ENCODE measurements around the gene PAPOLB.

PAPOLB gene

GRCh38 chr7:4835398-4836205 lies 26.2 kb downstream of the PAPOLB start:
- H3K4me3 ChIP-seq (ENCODE audit: low read depth, low read length) = no peak overlapping the region
- no peak for TF ChIP-seq CTCF (IDR thresholded peaks at IDR 0.05; ENCODE audit: low read depth, low read length, missing control alignments)
- no peak for DNase-seq (ENCODE audit: low read depth)

DNA sequence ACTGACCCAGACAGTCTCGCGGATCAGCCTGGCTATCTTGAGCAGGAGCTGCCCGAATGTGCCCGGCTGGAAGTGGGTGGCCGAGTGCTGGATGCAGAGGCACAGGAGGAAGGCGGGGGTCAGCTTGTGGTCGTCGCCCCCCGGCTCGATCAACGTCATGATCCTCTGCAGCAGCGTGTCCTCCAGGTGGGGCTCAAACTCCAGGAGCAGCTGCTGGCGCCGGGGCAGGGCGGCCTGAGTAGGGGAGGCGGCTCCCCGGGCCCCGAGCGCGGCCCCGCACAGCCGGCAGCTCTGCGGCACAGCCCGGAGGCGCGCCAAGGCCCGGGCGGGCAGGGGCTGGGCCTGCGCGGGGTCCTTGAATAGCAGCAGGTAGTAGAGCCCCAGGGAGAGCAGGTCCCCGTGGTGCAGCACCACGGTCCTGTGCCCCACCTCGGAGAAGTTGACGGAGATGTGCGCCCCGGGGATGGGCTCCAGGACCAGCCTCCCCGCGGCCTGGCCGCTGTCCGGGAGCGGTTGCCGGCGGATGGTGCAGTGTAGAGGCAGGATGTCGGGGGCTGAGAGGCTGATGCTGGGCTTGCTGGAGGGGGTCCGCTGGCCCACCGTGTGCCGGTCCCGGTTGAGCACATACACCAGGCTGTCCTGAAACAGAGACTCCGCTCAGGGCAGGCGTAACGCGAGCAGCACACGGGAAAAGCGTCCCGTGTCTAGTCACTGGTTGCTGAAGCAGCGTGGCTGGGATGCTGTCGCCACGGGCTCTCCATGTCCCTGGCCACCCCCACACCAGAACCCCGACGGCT lies 27.0 kb downstream of the PAPOLB start:
- no peak for DNase-seq (ENCODE audit: low read depth)
- no peak for TF ChIP-seq CTCF (IDR thresholded peaks at IDR 0.05; ENCODE audit: low read depth, low read length, missing control alignments)
- no peak overlapping the region for H3K4me3 ChIP-seq (ENCODE audit: low read depth, low read length)

DNA sequence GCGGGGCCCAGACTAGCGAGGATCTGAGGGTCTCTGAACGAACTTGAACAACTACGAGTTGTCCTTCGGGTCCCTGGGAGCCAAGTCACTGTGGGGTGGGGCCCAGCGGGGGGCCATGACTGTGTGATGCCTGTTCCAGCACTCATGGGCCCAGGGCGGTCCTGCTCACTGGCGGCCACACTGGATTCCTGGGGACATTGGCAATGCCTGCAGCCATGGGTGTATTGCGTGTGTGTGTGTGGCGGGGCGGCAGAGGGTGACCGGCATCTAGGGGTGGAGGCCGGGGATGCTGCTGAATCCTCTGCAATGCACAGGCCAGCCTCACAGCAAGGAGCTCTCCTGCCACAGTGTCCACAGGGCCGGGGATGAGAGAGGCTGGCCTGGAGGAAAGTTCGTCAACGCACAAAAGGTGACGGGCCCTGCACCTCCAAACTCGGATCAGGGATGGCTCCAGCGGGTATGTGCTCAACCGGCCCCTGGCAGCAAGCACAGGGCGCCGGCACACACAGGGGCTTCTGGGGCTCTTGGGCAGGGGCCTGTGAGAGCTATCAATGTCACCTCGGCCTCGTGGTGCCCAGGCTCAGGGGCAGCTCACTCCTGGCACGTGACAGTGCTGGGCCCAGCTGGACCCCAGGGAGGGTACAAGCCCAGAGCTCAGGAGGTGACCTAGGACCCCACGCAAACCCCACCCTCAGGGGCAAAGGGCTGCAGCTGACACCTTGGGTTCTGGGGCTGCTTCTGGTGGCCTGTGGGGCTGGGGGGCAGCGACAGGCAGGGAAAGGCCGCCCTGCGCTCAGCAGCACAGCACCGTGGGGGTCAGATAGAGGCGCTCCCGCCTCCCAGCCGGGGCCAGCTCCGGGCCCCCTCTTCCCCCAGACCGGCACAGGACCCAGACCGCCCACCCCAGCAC lies 27.9 kb downstream of the PAPOLB start:
- no peak for DNase-seq (ENCODE audit: low read depth)
- no peak overlapping the region for H3K4me3 ChIP-seq (ENCODE audit: low read depth, low read length)
- no peak for TF ChIP-seq CTCF (IDR thresholded peaks at IDR 0.05; ENCODE audit: low read depth, low read length, missing control alignments)

DNA sequence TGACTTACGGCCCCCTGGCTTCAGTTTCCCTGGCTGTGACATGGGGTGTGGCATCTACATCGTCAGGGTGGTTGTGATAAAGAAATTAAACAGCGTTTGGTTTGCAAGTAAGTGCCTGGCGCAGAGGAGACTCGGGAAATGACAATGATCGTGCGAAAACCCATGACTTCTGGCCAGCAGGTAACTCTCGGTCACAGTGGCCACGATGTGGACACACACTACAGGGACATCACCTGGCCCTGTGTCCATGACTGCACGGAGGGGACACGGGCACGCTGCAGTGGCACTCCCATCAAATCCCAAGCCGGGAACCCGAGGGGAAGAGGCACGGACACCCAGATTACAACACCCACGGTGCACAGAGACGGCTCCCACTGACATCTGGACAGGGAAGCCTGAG lies 28.7 kb downstream of the PAPOLB start:
- H3K4me3 ChIP-seq (ENCODE audit: low read depth, low read length) = no peak overlapping the region
- no peak for TF ChIP-seq CTCF (IDR thresholded peaks at IDR 0.05; ENCODE audit: low read depth, low read length, missing control alignments)
- no peak for DNase-seq (ENCODE audit: low read depth)

- no peak for TF ChIP-seq CTCF (IDR thresholded peaks at IDR 0.05; ENCODE audit: low read depth, low read length, missing control alignments)
- DNase-seq (ENCODE audit: low read depth) = no peak
- H3K4me3 ChIP-seq (ENCODE audit: low read depth, low read length) = no peak overlapping the region
Observed at GRCh38 chr7:4832711-4833110, 29.1 kb downstream of the PAPOLB start.

DNA sequence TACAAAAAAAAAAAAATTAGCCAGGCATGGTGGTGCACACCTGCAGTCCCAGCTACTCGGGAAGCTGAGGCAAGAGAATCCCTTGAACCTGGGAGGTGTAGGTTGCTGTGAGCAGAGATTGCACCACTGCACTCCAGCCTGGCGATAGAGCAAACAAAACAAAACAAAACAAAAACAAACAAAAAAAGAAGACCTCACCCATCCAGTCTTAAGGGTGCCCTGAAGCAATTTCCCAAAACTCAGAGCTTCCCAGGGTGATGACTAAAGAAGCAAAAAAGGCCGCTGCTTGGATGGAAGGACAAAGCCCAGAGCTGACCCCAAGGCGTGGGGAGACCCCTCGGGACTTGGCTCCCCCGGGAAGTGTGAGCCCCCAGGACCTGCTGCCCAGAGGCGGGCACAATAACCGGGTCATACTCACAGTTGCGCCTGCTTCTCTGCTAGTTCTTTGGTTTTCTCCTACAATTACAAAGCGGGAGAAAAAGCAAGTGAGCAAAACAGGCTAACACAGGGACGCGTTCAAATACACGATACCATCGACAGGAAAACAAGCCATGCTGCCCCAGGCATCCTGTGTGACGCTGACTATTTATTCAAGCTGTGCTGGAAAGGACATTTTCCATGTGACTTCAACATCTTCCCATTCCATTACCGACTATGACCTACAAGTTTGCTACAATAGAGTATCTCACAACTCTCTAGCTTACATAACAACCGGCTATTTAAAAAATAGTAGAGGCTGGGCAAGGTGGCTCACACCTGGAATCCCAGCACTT lies 29.9 kb downstream of the PAPOLB start:
- no peak overlapping the region for H3K4me3 ChIP-seq (ENCODE audit: low read depth, low read length)
- TF ChIP-seq CTCF (IDR thresholded peaks at IDR 0.05; ENCODE audit: low read depth, low read length, missing control alignments) = no peak
- no peak for DNase-seq (ENCODE audit: low read depth)

All from GM12864 (cell line).